GM18517 (cell line): Measurements from ENCODE around the gene MTHFR.

Source experiments
- ATAC-seq: cut with Tn5 transposase; IDR thresholded peaks from one replicate; pipeline ENCODE4 v1.9.1; 2021; ENCODE audit warnings: mild to moderate bottlenecking, moderate library complexity; ENCODE audit not compliant: unreplicated experiment

The MTHFR gene

DNA sequence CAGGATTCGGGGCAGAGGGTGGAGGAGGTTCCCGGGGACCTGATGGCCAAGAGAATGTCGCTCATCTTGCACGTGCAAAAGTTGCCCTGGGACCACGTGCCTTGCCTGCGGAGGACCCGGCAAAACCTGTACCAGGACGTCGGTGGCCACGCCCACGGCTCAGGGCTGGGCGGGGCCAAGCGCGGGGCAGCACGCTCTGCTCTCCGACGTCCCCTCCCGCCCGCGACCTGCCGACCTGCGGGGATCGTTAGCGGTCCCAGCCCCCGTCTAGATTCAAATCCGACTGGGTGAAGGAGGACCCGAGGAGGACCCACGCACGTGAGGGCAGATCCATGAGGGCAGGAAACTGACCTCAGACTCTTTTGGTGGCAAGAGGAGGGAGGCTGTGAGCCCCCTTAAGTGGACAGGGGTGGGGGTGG lies 43.8 kb downstream of the MTHFR start, which contains the start of gene C1orf167:
C1orf167 (plus strand) TSS at position 206 of the 419 bp plus-strand sequence. CDS start 2,208 bp downstream, outside the sequence.
- no peak for ATAC-seq

DNA sequence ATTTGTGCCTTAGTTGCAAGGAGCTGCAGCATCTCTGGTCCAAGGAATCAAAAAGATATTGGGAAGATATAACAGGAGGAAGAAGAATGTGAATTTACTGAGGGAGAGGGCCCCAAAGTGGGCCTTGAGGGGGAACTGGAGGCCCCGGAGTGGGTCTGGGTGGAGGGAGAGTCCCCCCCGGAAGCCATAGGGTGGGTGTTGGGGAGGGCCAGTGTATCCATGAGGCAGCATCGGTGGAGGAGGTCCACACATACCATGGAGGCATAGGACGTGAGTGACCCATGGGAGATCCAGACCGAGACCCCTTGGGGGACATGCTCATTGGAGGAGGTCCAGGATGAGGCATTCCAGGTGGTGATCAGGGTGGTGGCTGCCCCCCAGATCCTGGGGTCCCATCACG lies 44.5 kb downstream of the MTHFR start:
- ATAC-seq: no peak

DNA sequence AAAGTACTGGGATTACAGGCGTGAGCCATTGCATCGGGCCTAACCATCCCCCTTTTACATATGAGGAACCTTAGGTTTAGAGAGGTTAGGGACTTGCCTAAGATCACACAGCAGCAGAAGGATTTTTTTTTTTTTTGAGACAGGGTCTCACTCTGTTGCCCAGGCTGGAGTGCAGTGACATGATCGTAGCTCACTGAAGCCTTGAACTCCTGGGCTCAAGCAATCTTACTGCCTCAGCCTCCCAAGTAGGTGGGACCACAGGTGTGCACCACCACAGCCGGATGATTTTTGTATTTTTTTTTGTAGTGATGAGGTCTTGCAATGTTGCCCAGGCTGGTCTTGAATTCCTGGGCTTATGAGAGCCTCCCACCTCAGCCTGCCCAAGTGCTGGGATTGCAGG lies 46.0 kb downstream of the MTHFR start:
- ATAC-seq: no peak

DNA sequence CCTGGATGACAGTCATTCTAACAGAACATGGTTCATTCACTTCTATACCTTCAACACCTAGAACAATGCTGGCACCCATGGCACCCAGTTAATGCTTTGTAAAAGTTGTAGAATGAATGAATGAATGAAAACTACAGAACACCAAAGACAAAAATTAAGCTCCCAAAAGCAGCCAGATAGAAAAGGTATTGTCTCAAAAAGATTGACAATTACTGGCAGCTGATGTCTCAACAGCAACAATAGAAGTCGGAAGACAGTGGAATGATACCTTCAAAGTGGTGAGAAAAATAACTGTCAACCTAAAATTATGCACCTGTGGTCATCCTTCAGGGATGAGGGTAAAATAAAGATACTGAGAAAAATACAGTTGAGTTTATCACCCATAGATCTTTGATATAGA lies 48.7 kb downstream of the MTHFR start:
- ATAC-seq: no peak

DNA sequence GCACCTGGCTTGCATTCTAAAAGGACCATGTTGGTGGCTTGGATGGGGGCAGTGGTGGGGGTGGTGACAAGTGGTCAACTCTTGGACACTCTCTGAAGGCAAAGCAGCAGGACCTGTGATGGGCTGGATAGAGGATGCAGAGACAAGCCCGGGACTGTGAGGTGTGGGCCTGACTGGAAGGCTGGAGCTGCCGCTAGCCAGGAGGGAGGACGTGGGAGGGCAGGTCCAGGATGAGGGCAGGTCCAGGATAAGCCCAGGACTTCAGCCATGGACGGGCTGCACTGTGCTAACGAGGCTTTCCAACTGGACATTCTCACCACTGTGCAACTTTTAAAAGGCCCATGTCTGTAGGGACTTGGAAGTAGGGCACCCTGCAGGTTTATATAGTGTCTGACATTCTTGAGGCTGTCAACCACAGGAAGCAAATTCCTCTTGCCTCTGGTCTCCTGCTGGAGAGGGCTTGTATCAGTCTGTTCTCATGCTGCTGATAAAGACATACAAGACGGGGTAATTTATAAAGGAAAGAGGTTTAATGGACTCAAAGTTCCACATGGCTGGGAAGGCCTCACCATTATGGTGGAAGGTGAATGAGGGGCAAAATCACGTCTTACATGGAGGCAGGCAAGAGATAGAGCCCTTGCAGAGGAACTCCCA lies 52.1 kb downstream of the MTHFR start:
- ATAC-seq: no peak

DNA sequence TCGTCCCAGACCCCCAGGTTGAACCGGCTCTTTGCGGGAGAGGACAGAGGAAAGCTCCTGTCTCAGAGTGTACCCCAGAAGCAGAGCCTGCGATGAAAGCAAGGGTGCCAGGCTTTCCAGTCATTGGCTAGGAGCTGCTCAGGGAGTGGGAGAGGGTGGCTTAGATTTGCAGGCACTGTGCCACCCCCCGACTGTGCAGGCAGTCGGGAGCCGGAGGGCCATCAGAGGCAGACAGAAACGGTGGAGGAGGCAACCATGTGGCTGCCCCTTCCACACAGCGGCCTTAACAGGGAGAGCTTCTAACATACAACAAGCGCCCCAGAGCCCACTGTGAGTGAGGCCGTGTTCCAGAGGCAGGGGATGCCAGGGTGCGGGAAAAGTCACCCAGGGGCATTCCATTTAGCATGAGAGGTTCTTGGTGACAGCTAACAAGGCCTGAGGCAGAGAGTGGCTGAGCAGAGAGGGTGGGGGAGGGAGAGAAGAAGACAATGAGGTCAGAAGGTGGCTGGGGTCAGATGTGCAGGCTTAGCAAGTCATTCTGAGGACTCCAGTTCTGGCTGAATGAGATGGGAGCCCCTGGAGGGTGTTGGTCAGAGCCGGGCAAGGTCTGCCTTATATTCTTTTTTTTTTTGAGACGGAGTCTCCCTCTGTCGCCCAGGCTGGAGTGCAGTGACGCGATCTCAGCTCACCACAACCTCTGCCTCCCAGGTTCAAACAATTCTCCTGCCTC lies 53.2 kb downstream of the MTHFR start:
- ATAC-seq: no peak

DNA sequence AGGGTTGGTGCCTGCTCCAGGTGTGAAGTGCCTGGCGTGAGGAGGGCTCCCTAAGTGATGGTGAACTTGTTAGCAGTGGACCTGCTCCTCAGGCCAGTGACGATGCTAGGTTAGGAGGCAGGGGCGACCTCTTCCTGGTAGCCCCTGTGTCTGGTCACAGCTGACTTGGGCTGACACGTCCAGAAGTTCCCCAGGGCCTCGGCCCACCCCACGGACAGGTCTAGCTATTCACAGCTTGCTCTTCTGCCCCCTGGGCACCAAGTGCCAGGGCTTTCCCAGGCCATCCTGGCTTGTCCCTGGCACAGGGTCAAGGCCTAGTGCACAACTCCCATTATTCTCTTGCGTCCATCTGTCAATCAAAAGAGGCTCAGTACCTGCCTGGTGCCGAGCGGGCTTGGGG lies 54.7 kb downstream of the MTHFR start:
- ATAC-seq: no peak

DNA sequence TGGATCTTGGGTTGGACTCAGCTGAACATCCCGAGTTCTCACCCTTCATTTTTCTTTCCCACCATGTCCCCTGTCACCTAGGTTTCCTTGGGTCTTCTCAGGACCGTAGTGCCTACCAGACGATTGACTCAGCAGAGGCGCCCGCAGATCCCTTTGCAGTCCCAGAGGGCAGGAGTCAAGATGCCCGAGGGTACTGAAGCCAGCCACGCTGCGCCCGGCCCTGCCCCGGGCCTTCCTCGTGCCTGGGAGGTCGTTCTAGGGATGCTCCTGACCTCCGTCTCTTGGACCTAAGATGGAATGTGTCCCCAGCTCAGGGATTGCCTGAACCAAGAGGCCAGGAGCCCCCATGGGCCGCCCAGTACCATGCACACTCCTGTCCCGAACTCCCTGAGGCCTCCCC lies 55.8 kb downstream of the MTHFR start:
- no peak for ATAC-seq

DNA sequence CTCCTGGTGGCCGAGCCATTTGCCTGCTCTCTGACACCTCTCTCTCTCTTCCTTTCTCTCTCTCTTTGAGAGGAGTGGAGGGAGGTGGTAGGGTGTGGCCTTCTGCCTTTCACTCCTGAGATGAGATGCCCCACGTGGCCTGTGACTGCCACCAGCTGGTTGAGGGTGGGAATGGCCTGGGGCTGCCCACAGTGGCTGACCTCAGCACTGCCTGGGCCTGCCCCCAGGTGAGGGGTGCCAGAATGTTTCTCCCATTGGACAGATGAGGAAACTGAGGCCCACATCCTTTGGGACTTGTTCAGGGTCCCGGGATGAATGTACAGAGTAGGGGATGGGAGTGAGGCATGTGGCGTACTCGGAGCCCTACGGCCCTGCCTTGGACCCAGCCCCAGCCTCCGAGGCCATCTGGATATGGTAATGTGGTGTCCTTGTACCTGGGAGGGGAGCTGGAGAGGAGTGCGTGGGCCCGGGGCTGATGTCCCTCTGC lies 56.5 kb downstream of the MTHFR start:
- ATAC-seq: no peak

DNA sequence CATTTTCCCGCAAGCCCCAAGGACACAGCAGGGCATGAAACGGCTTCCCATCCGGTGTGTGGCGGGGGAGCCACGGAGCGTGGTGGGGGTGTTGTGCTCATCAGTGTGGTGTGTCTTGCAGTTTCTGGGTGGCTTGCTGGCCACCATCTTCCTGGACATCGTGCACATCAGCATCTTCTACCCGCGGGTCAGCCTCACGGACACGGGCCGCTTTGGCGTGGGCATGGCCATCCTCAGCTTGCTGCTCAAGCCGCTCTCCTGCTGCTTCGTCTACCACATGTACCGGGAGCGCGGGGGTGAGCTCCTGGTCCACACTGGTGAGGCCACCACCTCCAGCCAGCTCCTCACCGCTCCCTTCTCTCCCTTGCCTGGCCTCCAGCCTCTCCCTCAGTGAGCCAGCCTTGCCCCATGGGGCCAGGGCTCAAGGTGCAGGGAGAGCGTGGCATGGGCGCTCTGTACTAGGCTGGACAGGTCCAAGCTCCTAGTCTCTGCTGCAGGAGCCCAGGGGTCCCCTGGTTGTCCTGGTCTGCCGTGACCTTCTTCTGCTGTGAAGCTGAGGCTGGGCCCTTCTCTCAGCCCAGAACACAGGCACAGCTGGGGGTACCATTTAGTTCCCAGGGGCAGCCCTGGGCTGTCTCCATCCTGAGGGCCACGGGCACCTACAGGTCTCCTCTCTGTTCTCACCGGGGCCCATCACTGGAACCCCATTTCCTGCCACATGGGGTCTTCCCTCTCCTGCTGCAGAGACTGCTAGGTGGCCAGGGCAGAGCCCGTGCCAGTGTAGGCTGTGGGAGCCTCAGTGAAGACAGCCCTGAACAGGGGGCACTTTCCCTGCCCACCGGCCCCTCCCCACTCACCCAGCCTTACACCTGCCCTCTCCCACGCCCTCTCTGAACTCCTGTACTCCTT lies 57.2 kb downstream of the MTHFR start:
- ATAC-seq: no peak

DNA sequence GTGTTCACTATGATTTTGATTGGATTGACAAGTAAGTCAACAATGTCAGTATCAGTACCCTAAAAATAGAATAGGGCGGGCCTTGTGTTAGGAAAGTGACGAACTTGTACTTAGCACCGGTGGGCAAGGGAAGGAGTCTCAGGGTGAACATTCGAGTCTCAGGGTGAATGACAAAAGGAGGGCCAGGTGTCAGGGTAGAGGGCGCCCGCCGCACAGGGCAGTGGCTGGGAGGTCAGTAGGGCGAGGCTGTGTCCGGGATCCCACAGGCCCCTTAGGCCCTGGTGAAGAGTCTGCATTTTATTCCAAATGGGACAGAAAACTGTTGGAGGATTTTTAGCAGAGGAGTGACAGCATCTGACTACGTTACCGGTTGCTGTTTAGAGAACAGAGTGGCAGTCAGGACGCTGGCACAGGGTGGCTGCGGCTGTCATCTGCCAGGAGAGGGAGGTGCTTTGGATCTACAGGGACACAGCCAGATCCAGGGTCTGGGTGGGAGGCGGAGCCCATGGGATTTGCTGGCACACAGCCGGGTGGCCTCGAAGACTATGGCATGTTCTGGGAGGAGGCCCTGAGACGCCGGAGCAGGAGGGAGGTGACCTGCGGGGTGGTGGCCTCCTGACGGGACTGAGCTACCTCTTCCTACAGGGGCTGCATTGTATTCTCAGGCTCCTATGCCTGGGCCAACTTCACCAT lies 58.8 kb downstream of the MTHFR start:
- ATAC-seq: no peak

DNA sequence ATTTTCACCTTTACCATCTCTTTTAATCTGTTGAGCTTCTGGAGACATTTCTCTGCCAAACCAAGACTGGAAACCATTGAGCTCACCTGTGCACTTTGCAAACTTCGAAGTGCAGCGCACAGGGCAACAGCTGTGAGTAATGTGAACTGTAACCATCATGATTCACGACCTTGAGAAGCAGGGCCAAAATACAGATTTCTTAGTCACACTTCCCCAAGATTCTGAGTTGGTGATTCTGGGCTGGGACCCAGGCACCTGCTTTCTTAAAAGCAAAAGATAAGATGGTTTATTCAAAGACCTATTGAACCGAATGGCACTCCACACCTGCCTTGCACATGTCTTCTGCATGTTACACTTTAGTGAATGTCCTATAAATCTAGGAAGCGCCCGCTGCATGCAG lies 59.7 kb downstream of the MTHFR start:
- ATAC-seq: no peak

DNA sequence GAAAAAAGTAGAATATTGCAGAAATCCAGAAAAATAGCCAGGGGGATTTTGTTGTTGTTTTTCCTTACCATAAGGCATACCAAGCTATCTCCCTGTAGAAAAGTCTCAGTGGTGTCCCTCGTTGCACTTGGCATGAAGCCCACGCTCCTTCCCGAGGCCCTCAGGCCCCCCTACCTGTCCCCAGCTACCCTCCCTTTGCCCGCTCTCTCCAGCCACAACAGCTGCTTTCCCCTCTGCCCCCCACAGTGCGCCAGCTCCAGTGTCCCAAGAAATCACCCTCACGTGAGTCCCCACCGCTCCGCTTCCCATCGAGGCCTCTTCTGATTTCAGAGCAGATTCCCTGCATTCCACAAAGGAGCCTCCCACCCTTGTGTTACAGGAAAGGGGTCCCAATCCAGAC lies 61.5 kb downstream of the MTHFR start:
- ATAC-seq: no peak

DNA sequence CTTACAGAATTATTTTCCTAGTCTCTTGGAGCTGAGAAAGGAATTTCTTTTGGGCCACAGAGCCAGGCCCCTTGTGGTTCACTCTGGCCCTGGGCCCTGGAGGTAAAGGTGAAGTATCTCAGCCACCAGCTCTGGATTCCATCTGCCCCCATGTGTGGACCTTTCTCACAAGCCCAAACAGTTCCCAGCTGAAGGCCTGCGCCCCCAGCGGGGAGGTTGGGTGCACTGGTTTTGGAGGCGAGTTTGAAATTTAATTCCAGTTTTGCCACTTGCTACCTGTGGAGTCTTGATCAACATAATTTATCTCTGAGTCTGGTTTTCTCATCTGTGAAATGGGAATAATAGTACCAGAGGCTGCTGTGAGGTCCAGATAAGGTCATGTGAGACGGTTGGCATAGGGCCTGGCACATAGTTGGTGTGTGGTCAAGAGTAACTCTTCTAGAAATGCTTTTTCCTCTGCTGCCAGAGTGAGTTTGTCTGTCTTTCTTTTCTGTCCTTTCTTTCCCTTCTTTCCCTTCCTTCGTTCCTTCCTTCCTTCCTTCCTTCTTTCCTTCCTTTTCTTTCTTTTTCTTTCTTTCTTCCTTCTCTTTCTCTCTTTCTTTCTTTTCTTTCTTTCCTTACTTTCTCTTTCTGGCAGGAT lies 63.7 kb downstream of the MTHFR start:
- ATAC-seq: no peak

DNA sequence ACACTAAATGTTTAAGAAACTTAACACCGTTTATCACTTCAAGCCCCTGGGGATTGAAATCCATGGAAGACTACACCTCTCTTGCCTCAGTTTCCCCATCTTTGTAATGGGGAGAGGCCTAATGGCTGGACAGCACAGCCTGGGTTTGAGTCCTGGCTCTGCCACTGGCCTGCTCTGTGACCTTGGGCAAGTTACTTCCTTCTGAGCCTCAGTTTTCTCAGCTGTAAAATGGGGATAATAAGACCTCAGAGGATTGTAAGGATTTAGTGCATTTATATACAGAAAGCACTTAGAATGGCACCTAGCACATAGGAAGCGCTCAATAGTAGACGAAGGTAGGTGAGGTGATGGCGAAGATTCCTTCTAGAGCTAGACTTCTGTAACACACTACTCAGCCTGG lies 64.3 kb downstream of the MTHFR start:
- no peak for ATAC-seq

DNA sequence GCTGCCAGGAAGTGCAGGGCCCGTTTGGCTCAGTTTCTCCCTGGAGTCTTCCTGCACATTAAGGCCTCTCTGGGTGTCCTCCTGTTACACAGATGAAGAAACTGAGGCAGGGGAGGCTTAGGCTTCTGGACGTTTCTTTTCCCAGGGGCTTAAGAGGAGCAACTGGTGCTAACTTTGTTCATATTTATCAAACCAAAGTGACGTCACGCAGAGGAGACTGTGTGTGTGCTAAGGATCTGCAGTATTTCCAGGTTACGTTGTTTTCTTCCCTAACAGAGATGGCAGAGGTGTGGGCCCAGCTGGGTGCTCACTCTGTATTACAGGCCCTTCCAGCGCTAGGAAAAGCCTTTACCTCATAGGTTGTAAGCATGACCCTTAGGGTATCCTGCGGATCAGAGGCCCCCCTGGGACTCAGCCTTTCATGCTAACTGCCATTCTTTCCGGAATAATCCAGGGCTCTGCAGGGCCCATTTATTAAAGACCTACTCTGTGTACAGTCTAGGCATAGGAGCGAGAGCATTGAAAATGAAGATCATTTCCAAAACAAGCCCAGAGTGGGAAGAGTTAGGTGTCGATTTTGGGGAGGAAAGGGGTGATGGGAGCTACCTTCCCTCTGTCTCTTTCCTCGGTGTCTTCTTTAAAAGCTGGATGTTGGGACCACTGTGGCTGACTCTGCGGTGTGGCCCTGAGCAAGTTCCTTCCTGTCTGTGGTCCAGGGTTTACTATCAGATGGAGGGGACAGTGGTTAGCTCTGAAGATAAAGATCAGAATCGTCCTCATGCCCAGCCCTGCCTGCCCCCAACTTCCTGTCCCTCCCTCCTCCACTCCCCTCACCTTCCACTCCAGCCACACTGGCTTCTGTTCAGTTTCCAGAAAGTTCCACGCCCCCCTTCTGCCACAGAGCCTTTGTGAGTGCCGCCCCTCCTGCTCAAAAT lies 65.2 kb downstream of the MTHFR start:
- ATAC-seq: no peak

DNA sequence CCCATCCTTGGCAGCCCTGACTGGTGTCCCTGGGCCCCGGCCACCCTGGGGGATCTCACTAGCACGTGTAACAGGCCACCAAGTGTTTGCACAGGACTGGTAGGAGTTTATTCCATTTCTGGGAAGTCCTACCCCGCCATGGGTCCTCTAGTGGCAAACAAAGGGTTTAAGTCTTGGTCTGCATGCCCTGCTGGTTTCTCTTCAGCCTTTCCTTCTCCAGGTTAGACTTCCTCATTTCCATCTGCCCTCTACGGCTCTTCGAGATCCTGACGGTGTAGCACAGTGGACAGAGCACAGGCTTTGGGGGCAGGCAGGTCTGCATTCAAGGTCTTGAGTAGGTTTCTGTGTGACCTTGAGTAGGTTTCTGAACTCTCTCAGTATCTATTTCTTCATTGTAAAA lies 67.0 kb downstream of the MTHFR start:
- no peak for ATAC-seq

DNA sequence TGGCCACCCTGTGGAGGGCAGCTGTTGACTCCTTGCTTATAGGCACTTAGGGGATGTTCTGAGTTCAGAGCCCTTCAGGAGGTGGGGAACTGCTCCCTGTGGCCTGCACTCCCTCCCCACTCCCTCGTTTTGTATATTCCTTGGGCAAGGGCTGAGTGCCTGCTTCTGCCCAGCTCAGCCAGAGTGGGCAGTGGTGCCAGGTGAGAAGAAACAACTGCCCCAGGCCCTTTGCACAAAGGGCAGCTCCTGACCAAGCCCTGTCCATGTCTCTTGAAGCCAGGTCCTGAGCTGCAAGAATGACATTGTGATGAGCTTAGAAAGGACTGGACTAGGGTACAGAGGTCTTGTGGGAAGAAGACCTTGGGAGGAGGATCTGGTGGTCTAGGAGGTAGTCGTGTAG lies 67.7 kb downstream of the MTHFR start:
- ATAC-seq: no peak
